HG03060 (cell line): ENCODE data around the gene RGS1.

ENCODE experiments used
- ATAC-seq: cut with Tn5 transposase; IDR thresholded peaks from one replicate; pipeline ENCODE4 v1.9.1; 2021; ENCODE audit warnings: low read depth, moderate number of reproducible peaks; ENCODE audit not compliant: unreplicated experiment

RGS1 gene

DNA sequence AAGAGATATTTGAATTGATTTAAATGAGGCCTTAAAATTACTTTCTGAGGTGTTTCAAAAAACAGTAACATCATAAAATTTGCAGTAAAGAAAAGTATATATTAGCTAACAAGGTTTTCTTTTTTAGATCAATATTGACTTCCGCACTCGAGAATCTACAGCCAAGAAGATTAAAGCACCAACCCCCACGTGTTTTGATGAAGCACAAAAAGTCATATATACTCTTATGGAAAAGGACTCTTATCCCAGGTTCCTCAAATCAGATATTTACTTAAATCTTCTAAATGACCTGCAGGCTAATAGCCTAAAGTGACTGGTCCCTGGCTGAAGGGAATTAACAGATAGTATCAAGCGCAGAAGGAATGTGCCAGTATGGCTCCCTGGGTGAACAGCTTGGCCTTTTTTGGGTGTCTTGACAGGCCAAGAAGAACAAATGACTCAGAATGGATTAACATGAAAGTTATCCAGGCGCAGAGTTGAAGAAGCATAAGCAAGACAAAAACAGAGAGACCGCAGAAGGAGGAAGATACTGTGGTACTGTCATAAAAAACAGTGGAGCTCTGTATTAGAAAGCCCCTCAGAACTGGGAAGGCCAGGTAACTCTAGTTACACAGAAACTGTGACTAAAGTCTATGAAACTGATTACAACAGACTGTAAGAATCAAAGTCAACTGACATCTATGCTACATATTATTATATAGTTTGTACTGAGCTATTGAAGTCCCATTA, 3.6 kb downstream of the RGS1 start:
- no peak for ATAC-seq

DNA sequence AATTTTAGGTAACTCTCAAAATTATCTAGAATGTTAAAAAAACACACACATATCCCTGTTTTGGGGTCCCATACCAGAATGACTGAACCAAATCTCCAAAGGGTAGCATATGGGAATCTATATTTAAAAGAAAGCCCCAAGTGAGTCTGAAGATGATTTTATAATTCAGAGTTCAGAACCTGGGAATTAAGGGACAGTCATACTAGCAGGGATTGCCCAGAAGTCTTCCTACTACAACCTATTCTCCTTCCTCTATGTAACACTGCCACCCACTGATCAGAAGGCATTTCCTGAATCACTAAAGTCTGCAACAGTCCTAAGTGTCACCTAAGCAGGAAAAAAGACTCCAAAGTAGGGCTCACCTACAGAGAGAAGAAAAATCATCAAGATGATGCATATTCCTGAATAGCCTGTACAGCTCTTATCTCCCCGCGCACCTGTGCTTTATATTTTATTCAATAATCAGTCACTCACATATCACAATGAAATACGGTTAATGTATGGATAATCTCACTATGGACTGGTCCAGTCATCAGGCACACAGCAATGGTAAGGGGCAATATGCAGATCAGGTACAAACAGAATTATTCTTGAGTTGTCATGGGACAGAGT, 4.9 kb downstream of the RGS1 start:
- ATAC-seq = peak; percentile 21

DNA sequence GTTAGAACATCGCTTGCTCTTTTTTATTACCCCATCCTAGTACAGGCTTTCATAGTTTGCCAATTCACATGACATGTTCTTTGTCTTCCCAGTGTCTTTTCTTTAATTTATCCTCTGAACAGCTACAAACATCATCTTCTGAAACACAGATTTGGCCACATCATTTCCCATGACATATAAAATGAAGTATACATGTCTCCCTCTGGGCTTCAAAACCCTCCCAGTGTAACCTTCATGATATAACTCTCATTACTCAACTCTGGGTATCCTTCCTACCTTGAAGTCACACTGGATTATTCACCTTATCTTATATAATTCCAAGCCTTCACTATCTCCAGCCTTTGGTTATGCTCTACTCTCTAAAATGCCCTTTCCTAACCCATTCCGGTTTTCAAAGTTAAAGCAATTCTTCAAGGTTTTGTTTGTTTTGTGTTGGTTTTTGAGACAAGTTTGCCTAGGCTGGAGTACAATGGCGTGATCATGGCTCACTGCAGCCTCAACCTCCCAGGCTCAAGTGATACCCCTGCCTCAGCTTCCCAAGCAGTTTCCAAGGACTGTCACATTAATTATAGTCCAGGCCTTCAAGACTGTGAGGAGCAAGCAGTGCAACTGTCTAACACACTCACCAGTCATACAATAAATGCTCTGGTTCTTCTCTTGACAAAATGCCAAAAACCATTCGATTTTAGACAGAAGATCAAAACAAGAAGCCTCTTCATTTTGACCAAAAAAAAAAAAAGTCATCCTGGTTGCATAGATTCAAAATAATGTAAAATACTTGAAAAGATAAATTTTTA, 5.8 kb downstream of the RGS1 start:
- ATAC-seq = peak; percentile 1

DNA sequence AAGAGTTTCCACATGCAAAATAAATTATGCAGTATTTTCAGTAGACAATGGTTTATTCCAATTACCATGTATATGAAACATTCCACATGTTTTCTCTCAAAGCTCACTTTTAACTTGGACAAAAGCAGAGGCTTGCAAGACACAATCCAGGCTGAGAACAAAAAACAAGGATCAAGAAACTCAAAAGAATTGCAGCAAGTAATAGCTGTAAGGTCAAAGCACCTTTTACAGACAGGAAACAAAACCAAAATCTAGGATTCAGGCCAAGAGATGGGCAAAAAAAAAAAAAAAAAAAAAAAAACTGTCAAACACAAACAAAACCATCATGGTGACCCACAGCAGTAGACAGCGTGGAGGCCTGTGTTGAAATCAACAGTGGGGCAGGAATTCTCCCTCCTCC, 9.3 kb downstream of the RGS1 start:
- no peak for ATAC-seq

DNA sequence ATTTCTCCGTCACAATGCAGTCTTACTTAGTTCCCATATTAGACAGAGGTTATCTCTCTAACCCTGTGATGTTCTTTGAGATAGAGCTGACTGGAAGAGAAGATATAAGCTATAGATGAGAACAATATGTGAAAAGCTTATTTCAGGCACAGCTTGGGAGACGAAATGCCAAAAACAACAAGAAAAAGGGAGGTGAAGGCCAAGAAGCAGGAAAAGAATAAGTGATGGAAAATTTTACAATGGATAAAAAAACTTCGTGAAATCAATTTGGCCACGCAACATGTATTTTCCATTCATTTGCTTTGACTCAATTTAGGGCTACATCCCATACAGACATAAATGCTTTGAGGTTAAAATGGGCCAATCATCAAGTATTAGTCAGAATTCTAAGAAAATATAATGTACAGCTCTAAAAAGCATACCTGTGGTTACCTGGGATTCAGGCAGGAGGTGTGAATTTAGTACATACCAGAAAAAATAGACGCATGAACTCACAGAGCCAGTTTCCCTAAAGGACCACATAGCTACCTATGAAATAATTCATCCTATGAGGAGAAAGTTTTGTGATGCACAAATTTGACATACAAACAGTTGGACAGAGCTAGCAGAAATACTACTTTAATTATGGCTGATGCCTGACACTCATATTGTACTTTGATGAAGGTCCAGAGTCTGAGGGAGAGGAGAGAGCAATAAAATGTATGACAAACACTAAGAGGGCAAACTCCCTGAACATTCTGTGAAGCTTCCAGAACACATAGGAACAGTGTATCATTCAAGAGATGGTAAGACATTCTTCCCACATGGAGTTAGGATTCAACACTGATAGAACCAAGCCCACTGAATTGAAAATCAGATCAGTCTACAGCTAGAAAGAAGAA, 12.1 kb downstream of the RGS1 start:
- ATAC-seq = no peak

DNA sequence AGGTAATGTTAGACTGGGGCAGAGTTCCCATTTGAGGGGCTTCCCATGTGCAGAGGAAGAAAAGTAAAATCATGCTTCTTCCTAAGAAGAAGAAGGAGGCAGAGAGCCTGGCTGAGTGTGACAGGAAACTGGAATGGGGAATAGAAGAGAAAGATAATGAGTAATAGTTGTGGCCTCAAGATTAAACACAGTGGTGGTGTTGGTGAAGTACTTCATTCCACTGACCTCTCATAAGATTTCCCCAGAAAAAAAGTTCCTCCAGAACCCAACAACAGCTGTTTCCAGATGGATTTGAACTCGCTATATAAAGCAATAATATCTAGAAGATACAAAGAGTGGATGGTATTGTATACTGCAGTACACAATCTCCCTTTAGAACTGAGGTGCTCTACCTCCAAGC, 13.0 kb downstream of the RGS1 start:
- ATAC-seq = no peak

- no peak for ATAC-seq
Measured at GRCh38 chr1:192589813-192590212, 14.2 kb downstream of the RGS1 start.

DNA sequence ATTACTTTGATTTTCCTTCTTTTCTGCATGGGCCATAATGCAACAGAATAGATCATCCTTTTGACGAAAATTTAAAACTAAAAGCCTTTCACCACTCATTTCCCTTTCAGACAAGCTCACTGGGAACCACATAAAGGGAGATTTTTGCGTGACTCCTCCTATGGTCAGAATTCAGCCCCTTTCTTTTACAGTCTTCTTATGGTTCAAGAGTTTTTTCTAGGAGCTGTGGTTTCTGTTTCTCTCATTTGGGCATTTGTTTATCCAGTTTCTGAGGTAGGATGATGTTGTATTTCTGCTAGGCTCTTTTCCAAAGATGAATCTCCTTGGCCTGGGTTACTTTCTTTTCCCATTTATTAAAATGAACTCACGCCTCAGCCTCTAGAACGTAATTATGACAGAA, 16.9 kb downstream of the RGS1 start:
- ATAC-seq = no peak

- ATAC-seq = no peak
Measured at GRCh38 chr1:192592981-192593708, 17.6 kb downstream of the RGS1 start.

DNA sequence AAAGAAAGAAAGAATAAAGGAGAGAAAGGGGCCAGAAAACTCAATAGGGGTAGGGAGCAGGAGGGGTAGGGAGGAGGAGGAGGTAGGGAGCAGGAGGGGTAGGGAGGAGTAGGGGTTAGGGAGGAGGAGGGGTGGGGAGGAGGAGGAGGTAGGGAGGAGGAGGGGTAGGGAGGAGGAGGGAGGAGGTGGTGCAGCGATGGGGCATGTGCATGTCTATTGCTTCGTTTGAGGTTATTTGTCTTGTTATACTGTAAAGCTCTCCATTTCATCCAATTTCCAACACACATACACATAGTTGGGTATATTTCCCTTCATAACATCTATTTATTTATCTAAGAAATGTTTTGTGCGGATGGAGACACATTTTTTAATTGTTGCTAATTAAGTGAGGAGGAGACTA, 19.7 kb downstream of the RGS1 start:
- no peak for ATAC-seq

DNA sequence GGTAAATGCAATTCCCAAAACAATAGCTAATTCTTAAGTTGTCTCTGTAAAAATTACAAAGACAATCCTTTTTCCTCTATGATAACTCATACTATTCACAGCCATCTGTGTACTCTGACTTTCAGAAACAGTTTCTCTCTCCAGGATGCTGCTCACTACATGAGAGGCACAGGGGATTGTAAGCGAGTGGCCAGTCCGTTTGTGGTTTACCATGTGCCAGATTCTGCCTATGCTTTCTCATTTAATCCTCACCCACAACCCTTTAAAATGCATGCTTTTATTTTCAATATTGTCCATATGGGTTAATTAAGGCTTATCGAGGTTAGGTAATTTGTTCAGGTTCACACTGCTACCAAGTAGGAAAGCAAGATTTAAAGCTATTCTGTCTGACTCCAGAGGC, 23.0 kb downstream of the RGS1 start:
- no peak for ATAC-seq

- no peak for ATAC-seq
Measured at GRCh38 chr1:192600275-192600674, 24.7 kb downstream of the RGS1 start.

- no peak for ATAC-seq
Measured at GRCh38 chr1:192601143-192601542, 25.6 kb downstream of the RGS1 start.

- ATAC-seq = no peak
Measured at GRCh38 chr1:192601567-192601966, 26.0 kb downstream of the RGS1 start.

DNA sequence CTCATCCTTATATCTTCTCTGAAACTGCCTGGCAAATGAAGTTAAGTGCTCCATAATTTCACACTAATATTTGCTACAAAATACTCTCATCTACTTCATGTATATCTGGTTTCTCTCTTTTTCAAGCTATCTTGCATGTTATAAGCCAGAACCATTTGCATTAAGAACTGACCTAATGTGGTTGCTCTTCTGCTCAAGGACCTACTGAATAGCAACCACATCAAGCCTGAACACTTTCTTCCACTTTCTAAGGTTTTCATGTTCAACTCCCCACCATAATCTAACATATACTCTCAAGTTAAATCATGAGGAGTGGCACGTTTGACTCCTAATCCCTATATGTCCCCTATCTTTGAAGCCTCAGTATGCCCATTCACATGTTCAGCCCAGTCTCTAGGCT, 27.2 kb downstream of the RGS1 start:
- no peak for ATAC-seq

- no peak for ATAC-seq
Measured at GRCh38 chr1:192603218-192603787, 27.7 kb downstream of the RGS1 start.

GRCh38 chr1:192604979-192605620, 29.5 kb downstream of the RGS1 start:
- ATAC-seq = peak; percentile 31

- ATAC-seq = no peak
Measured at GRCh38 chr1:192608671-192609070, 33.1 kb downstream of the RGS1 start.
